Measurements from ENCODE around the gene LAMA3. TPM values are rescaled to one million over a fixed set of nuclear protein-coding genes. Genes with fewer than 3 reads are reported as not detected.

LAMA3 gene
- total and polyA plus RNA-seq, 2 of the 13 experiments (the other 11 are each of a cell fraction or from before 2014, with no cell fraction given): 0.45 to 2.2 TPM

GRCh38 chr18:23859466-23860336, 170.4 kb downstream of the LAMA3 start (continued):
- no peak for TF ChIP-seq HNF1A (IDR thresholded peaks at IDR 0.05; ENCODE audit: low read depth)
- TF ChIP-seq HNF1A (CRISPR knock-in tag; IDR thresholded peaks at IDR 0.05; ENCODE audit: borderline replicate concordance): no peak
- no peak for TF ChIP-seq SOX13 (IDR thresholded peaks at IDR 0.05)
- TF ChIP-seq SOX13 (CRISPR knock-in tag; conservative IDR thresholded peaks at IDR 0.05 in 1 of 2, IDR thresholded peaks at IDR 0.05 in 1 of 2): peak in 1 of 2 experiments; percentile 74; a peak in 2 of 4 replicates
- TF ChIP-seq ESRRA (CRISPR knock-in tag; IDR thresholded peaks at IDR 0.05; ENCODE audit: low read depth): no peak
- TF ChIP-seq FOXP1 (IDR thresholded peaks at IDR 0.05): no peak
- peak; percentile 8; the same call in 1 of the 2 replicates for TF ChIP-seq FOXP1 (CRISPR knock-in tag; IDR thresholded peaks at IDR 0.05)
- no peak for TF ChIP-seq KAT7 (CRISPR knock-in tag; IDR thresholded peaks at IDR 0.05; ENCODE audit: borderline replicate concordance)
- no peak for TF ChIP-seq ZNF256 (CRISPR knock-in tag; conservative IDR thresholded peaks at IDR 0.05)
- no peak for TF ChIP-seq ZNF572 (CRISPR knock-in tag; IDR thresholded peaks at IDR 0.05)
- TF ChIP-seq ZFP91 (CRISPR knock-in tag; IDR thresholded peaks at IDR 0.05; ENCODE audit: borderline replicate concordance): no peak
- TF ChIP-seq ZNF3 (CRISPR knock-in tag; IDR thresholded peaks at IDR 0.05): no peak
- no peak for TF ChIP-seq JUN (CRISPR knock-in tag; IDR thresholded peaks at IDR 0.05)
- TF ChIP-seq TOE1 (CRISPR knock-in tag; IDR thresholded peaks at IDR 0.05): no peak
- TF ChIP-seq DR1 (CRISPR knock-in tag; IDR thresholded peaks at IDR 0.05): no peak
- TF ChIP-seq MIXL1 (CRISPR knock-in tag; IDR thresholded peaks at IDR 0.05): peak; percentile 60; the same call in 1 of the 2 replicates
- no peak for TF ChIP-seq SIN3B (IDR thresholded peaks at IDR 0.05; ENCODE audit: low read length)
- no peak for TF ChIP-seq YEATS4 (CRISPR knock-in tag; IDR thresholded peaks at IDR 0.05; ENCODE audit: borderline replicate concordance)
- peak; percentile 24; the same call in 1 of the 2 replicates for TF ChIP-seq SALL1 (CRISPR knock-in tag; IDR thresholded peaks at IDR 0.05)
- no peak for TF ChIP-seq KDM2A (CRISPR knock-in tag; IDR thresholded peaks at IDR 0.05; ENCODE audit: borderline replicate concordance, low read depth)
- no peak for TF ChIP-seq ZNF451 (CRISPR knock-in tag; IDR thresholded peaks at IDR 0.05)
- no peak for TF ChIP-seq HOXA7 (CRISPR knock-in tag; IDR thresholded peaks at IDR 0.05)
- no peak for TF ChIP-seq ONECUT2 (CRISPR knock-in tag; IDR thresholded peaks at IDR 0.05)
- TF ChIP-seq FOSL1 (CRISPR knock-in tag; IDR thresholded peaks at IDR 0.05; ENCODE audit: borderline replicate concordance): no peak
- no peak for TF ChIP-seq TAF15 (IDR thresholded peaks at IDR 0.05; ENCODE audit: low read depth, low read length, poor library complexity, severe bottlenecking)
- no peak for TF ChIP-seq ZNF678 (CRISPR knock-in tag; IDR thresholded peaks at IDR 0.05)
- TF ChIP-seq KAT2B (IDR thresholded peaks at IDR 0.05; ENCODE audit: borderline replicate concordance, low read depth, low read length): no peak
- no peak for TF ChIP-seq CENPT (CRISPR knock-in tag; IDR thresholded peaks at IDR 0.05; ENCODE audit: low read depth)
